T-helper 2 cell (primary cell): Measurements from ENCODE around the gene ADORA2B.

Experiments
- DNase-seq, 5 experiments: peaks; one replicate each; pipeline versions ENCODE4 v3.0.0 to v3.0.0-alpha.2; 2012 to 2022

The ADORA2B gene

DNA sequence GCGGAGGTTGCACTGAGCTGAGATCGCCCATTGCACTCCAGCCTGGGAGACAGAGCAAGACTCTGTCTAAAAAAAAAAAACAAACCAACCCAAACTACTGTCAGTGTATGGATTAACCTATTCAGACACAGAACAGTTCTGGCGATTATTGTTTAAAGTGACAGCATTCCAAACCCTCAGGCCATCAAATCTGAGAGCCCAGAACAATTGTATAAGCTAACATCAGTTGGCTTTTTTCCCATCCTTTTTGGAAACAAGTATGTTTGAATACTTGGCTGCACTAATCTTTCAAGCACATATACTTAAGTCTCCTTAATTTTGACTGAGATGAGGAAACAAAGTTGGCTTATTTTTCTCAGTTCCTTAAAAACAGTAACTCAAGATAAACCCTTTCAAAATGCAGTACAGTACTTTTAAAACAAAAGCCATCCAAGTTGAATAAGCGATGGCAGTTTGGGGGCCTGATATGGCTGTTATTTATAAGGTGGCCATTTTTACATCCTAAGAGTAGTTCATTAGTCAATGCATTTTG, 53.2 kb downstream of the ADORA2B start:
- no peak for DNase-seq

DNA sequence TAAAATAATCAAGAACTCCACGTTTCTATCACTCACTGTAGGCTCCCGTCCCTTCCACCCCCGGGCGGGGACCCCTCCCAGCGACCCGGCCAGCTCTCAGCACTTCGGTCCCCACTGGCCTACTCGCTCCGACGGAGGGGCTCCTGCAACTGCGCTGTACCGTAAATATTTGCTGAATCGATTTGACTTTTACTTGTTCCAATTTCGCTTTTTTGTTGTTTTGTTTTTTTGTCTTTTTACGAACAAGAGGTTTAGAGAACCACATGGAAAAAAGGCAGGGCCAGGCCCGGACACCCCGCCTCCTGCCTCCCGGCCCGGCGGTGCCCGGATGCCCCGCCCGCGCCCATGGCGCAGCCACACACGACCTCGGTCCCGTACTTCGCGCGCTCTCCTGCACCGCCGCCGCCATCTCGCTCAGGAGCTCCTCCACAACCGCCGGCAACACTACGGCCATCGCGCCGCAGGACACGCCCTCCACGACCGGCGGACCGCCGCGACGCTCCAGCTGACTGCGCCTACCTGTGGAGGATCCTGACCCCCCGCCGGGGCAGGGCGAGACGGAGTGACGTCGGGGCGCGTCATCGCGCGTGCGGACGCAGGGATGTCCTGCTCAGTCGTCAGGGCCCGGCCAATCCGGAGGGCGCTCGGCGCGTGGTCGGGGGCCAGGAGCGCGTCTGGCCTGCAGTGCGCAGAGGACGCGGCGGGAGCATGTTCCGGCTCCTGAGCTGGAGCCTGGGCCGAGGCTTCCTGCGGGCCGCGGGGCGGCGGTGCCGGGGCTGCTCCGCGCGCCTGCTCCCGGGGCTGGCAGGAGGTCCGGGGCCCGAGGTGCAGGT, 54.4 kb downstream of the ADORA2B start, which contains the start of the genes TTC19 and ZSWIM7:
TTC19 (plus strand) TSS at position 684 of the 833 bp plus-strand sequence; CDS start at position 709, 25 bp downstream.
ZSWIM7 (minus strand) TSS at position 564 of the 833 bp plus-strand sequence; CDS start at position 454, 110 bp downstream.
- DNase-seq, result peak; percentile 74 to 96 (median 90)

DNA sequence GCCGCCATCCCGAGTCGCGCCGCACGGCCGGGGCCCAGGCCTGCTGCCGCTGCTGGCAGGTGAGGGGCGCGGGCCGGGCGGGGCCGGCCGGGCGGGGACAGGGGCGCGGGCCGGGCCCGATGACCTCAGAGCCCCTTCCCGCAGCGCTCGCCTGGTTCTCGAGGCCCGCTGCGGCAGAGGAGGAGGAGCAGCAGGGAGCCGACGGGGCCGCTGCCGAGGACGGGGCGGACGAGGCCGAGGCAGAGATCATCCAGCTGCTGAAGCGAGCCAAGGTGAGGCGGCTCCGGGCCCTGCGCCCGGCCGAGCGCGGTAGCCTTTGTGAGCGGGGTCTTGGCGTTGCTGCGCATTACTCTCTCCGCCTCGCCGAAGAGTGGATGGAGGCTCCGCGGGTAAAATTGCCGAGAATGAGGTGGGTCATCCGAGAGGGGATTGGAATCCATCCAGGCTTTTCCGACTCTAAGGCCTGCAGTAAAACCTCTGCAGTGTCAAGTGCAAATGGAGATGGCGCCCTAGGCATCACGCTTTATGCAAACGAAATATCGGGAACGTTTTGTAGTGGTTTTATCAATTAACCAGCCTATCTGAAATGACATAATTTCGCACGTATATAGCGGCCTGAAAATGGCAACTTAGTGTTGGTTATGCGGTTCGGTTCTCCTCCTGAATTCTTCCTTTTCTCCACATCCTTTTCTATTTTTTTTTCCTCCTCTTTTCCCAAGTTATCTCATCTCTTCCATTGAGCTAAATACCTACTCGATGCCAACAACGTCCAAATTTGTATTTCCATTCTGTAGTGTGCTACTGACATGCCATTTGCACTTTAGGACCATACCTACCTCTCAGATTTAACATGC, 55.3 kb downstream of the ADORA2B start:
- peak in 1 of 5 experiments; percentile 68 for DNase-seq

DNA sequence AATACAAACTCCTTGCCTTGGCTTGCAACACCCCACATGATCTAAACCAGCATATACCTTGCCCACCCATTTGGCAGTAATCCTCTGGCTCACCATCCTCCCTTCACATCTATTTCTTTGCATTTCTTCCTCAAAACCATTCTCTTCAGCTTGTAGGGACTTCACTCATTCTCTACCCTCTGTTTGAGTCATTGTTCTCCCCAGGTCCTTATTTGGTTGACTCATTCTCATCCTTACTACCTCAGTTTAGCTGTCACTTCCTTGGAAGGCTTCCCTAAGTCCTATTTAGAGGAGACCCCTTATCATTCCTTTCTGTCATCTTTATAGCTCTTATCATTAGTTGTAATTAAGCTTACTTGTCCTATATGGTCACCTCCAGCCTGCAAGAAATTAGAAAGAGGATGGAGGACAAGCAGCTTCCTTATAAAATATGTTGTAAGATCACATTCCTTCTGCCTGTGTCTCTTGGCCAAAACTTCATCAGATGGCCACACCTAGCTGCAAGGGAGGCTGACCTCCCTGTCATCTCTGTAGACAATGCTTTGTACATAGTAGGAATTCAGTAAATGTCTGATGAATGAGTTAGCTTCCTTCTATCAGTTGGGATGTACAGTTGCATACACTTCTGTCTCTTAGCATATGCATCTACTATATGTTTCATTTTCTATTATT, 56.4 kb downstream of the ADORA2B start:
- peak in 1 of 5 experiments; percentile 29 for DNase-seq

DNA sequence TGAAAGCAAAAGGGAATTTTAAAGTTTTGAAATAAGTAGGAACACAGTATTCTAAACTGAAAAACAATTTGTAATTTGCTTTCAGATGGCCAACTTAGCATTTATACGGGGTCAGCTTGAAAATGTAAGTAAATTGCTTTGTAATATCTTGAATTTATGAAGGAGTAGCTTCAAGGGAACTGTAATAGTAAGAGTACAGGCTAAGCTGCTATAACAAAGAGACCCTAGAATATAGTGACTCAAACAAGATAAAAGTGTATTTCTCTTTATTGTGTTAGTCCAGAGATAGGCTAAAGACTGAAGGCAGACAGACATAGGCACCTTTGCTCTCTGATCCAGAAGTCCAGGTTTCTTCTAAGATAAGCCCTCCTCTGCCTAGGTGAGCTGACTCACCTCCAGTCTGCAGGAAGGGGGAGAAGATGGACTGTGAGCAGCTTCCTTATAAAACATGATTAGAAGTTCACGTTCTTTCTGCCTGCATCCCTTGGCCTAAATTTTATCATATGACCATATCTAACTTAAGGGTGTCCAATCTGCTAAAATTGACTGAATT, 57.9 kb downstream of the ADORA2B start:
- no peak for DNase-seq

DNA sequence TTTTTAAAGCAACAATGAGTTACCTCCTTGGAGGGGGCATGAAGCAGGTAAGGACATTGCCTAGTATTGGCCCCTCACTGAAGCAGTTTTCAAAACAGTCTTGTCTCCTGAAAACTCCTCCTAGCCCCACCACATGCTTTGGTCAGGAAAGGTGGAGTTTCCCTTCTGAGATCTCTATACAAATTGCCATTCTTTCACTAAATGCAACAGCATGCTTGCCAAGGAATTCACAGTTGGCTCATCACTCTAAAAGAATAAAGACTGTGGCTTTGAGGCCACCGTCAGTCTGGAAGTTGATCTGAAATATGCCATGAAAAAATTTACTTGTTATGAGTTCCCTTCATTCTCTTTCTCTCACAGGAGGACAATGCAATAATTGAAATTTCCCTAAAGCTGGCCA, 58.9 kb downstream of the ADORA2B start:
- DNase-seq, result no peak

DNA sequence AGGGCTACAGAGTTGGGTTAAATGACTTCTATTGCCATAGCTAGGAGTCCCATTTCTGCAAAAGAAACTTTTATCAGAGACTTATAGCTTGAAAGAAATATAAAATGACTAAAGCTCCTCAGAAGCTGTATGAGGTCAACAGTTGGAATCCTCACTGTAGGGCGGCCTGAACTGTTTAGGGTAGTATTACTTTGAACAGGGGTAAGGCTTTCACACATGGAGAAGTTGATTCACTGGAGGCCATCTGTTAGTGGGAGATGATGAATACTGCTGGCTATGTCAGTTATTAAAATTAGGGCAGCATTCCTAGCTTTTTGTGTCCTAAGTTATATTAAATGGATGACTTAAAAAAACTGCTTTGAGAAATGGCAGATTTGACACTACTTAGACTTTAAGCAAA, 60.7 kb downstream of the ADORA2B start:
- DNase-seq, result no peak

DNA sequence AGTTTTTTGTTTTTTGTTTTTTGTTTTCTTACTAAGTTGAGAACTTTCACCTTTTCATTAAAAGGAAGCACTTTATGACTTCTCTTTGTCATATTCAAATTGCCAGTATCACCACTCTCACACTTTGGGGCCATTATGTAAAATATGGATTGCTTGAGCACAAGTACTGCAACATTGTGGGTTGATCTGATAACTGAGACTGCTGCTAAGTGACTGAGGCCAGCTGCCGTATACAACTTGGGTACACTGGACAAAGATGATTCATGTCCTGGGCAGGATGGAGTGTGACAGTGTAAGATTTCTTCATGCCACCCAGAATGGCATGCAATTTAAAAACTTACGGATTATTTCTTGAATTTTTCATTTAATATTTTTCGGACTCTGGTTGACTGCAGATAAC, 62.5 kb downstream of the ADORA2B start:
- peak in 1 of 5 experiments; percentile 68 for DNase-seq

DNA sequence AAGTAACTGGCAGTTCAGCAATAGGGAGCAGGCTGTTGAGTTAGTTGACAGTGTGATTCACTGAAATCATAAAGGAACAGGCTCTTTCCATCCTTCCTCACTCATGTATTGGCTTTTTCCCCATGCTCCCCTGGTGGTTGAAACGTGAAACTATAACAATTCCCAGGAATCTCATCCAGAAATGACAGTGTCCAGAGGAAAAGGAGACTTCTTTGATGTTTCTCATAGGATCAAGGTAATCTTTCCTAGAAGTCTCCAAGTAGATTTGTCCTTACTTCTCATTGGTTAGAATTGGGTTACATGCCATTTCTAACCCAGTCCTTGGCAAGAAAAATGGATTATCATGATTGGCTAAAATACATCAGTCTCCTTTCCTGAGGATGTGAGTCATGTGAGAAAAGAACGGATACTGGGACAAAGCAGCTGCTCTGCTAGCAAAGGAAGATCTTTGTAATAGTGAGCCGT, 69.0 kb downstream of the ADORA2B start:
- DNase-seq, result no peak

DNA sequence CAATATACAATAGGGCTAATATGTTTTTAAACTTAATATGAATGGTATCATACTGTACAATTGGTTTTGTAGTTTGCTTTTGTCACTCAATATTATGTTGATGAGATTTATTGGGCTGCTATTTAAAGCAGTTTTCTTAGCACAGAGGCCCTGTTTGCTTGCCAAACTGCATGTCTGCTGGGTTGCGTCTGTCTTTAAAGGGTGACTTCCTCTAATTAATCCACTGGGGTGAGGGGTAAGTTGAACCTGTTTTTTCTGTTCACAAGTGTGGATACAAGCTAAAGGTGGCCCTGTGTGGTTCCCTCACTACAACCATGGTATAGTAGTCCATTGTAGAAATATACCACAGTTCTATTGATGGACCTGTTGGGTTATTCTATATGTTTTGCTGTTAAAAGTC, 74.4 kb downstream of the ADORA2B start:
- no peak for DNase-seq

DNA sequence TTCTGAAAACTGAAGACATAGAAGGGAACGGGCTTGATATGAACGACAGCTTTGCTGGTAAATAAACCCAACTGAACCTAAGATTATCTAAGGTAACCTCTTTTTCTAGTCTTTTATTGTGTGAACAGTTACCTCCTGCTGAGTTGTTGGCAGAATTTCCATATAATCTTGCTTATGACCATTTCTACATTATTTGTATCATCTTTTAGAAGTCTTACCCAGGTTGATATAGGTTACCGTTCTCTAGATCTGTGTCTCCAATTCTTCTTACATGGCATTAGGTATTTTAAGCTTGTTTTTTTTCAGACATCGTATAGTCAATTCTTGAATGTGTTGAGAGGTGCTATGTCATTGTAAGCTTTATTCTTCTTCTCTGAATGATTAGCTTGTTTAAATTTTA, 79.0 kb downstream of the ADORA2B start:
- DNase-seq, result no peak

DNA sequence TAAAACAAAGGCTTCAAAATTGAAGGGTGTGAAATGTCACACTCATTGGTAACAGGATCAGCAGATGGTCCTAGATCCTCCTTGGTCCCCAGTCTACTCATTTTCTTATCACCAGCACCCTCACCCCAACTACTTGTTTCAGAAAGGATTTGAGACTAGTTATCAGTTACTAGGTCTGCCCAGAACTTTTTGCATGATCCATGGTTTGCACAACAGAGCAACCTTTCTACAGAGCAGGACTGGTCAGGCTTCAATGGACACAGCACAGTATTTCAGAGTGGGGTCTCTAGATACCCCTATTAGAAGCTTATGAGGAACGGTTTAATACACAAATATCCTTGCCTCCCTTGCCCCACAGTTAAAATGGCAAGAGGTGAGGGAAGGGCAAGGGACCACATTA, 80.3 kb downstream of the ADORA2B start:
- DNase-seq, result no peak
